HepG2 (cell line): Measurements from ENCODE around the gene PSKH1. TPM values are rescaled to one million over a fixed set of nuclear protein-coding genes. Genes with fewer than 3 reads are reported as not detected.

Experiments
- AGO2 ChIP-seq: fragments of 200-400 bp; formaldehyde crosslinking; optimal IDR thresholded peaks from 2 replicates; pipeline ENCODE3; 2017; ENCODE audit warnings: mild to moderate bottlenecking, low read depth, low read length, moderate library complexity
- EHMT2 ChIP-seq: fragments of 200-600 bp; sonication (generic); IDR thresholded peaks from 2 replicates; pipeline ENCODE4 v1.7.0; 2017; ENCODE audit warnings: antibody characterized with exemption, low read depth, low read length, borderline replicate concordance
- FOXJ3 ChIP-seq: sonication (generic); formaldehyde crosslinking; IDR thresholded peaks from 2 replicates; pipeline ENCODE4 v1.4.0; 2020; ENCODE audit warnings: missing genetic modification reagents, mild to moderate bottlenecking, borderline replicate concordance
- FOXP1 ChIP-seq, 2 experiments: fragments of 450-650 bp in 1 of 2; IDR thresholded peaks; 2 replicates each; pipeline ENCODE4 v1.6.1; 2017 to 2018; ENCODE audit warnings: antibody characterized with exemption in 1 of 2
- FUBP1 ChIP-seq: sonication (generic); formaldehyde crosslinking; IDR thresholded peaks from 2 replicates; pipeline ENCODE4 v1.5.1; 2020; ENCODE audit warnings: missing genetic modification reagents, mild to moderate bottlenecking, borderline replicate concordance
- HIC2 ChIP-seq: sonication (generic); formaldehyde crosslinking; IDR thresholded peaks from 2 replicates; pipeline ENCODE4 v1.9.0; 2022; ENCODE audit warnings: low read depth, missing genetic modification reagents
- JDP2 ChIP-seq: sonication (generic); formaldehyde crosslinking; IDR thresholded peaks from 2 replicates; pipeline ENCODE4 v1.8.1; 2022; ENCODE audit warnings: missing genetic modification reagents, borderline replicate concordance
- MLLT10 ChIP-seq: sonication (generic); formaldehyde crosslinking; IDR thresholded peaks from 2 replicates; pipeline ENCODE4 v1.4.0; 2020; ENCODE audit warnings: missing genetic modification reagents
- PHF5A ChIP-seq: IDR thresholded peaks from one replicate; pipeline ENCODE4 v1.6.1; 2018; ENCODE audit warnings: low read depth, missing genetic modification reagents; ENCODE audit not compliant: unreplicated experiment
- REL ChIP-seq: sonication (generic); formaldehyde crosslinking; conservative IDR thresholded peaks from 2 replicates; pipeline ENCODE4 v1.8.0; 2022; ENCODE audit warnings: mild to moderate bottlenecking, missing genetic modification reagents, moderate library complexity
- SALL1 ChIP-seq: sonication (generic); formaldehyde crosslinking; IDR thresholded peaks from 2 replicates; pipeline ENCODE4 v1.8.0; 2022; ENCODE audit warnings: mild to moderate bottlenecking, missing genetic modification reagents
- ZBTB26 ChIP-seq: IDR thresholded peaks from 2 replicates; pipeline ENCODE4 v1.6.1; 2016; ENCODE audit warnings: missing compliant biosample characterization, missing genetic modification reagents, borderline replicate concordance
- ZNF101 ChIP-seq: sonication (generic); formaldehyde crosslinking; IDR thresholded peaks from 2 replicates; pipeline ENCODE4 v1.4.0; 2020; ENCODE audit warnings: mild to moderate bottlenecking, low read depth, missing genetic modification reagents, borderline replicate concordance
- ZNF138 ChIP-seq: sonication (generic); formaldehyde crosslinking; IDR thresholded peaks from 2 replicates; pipeline ENCODE4 v1.5.0; 2020; ENCODE audit warnings: mild to moderate bottlenecking, low read depth, missing genetic modification reagents
- ZNF160 ChIP-seq: sonication (generic); formaldehyde crosslinking; IDR thresholded peaks from 2 replicates; pipeline ENCODE4 v1.8.0; 2022; ENCODE audit warnings: mild to moderate bottlenecking, inconsistent platforms, missing genetic modification reagents
- ZNF660 ChIP-seq: sonication (generic); formaldehyde crosslinking; IDR thresholded peaks from 2 replicates; pipeline ENCODE4 v1.5.1; 2020; ENCODE audit warnings: mild to moderate bottlenecking, low read depth, missing genetic modification reagents, borderline replicate concordance
- ZNF816 ChIP-seq: sonication (generic); formaldehyde crosslinking; IDR thresholded peaks from 2 replicates; pipeline ENCODE4 v1.8.0; 2022; ENCODE audit warnings: missing genetic modification reagents, mild to moderate bottlenecking, borderline replicate concordance
- ZNF841 ChIP-seq: sonication (generic); formaldehyde crosslinking; IDR thresholded peaks from 2 replicates; pipeline ENCODE4 v1.8.1; 2023; ENCODE audit warnings: missing genetic modification reagents, borderline replicate concordance
- polyA plus RNA-seq, 8 experiments: library from polyadenylated mRNA; depleted of rRNA in 3 of 8; stranded (reverse) in 7 of 8; unstranded in 1 of 8; fragments of >200 nt; fragmentation: Illumina TruSeq in 4 of 8; extraction: Trizol in 4 of 8; gene quantifications; 2 replicates each; pipeline versions ENCODE4 v1.2.1 to v1.2.3, GENCODE V29; 2011 to 2016; ENCODE audit warnings: low read depth in 4 of 8, missing spikeins in 1 of 8, mixed read lengths in 1 of 8; ENCODE audit not compliant: insufficient read depth in 1 of 8
- total RNA-seq, 5 experiments: library from RNA; depleted of rRNA; stranded (reverse); fragments of >200 nt; fragmentation: Illumina TruSeq; extraction: Trizol; gene quantifications; 2 replicates each; pipeline ENCODE4 v1.2.3, GENCODE V29; 2016; ENCODE audit warnings: low read depth in 1 of 5
- TF ChIP-seq, protein P1 (sequence below): sonication (generic); formaldehyde crosslinking; IDR thresholded peaks from 2 replicates; pipeline ENCODE4 v1.4.0; 2020; ENCODE audit warnings: low read depth, missing genetic modification reagents

Gene PSKH1
- total and polyA plus RNA-seq, 2 of the 13 experiments (the other 11 are each of a cell fraction or from before 2014, with no cell fraction given) = 8.4 to 19.1 TPM

- TF ChIP-seq ZBTB26 (CRISPR knock-in tag) = no peak
- no peak for TF ChIP-seq ZNF160 (CRISPR knock-in tag)
- TF ChIP-seq JDP2 (CRISPR knock-in tag) = no peak
- TF ChIP-seq ZNF816 (CRISPR knock-in tag) = no peak
- no peak for TF ChIP-seq ZNF841 (CRISPR knock-in tag)
- no peak for TF ChIP-seq AGO2
- no peak for TF ChIP-seq MLLT10 (CRISPR knock-in tag)
- no peak for TF ChIP-seq PHF5A
- no peak for TF ChIP-seq ZNF660 (CRISPR knock-in tag)
- no peak for TF ChIP-seq HIC2 (CRISPR knock-in tag)
- no peak for TF ChIP-seq FUBP1 (CRISPR knock-in tag)
- TF ChIP-seq ZNF101 (CRISPR knock-in tag) = no peak
- TF ChIP-seq FOXP1 (IDR thresholded peaks at IDR 0.05) = no peak
- no peak for TF ChIP-seq FOXP1 (CRISPR knock-in tag; IDR thresholded peaks at IDR 0.05)
- TF ChIP-seq EHMT2 = no peak
- TF ChIP-seq FOXJ3 = no peak
- TF ChIP-seq, protein P1, sequence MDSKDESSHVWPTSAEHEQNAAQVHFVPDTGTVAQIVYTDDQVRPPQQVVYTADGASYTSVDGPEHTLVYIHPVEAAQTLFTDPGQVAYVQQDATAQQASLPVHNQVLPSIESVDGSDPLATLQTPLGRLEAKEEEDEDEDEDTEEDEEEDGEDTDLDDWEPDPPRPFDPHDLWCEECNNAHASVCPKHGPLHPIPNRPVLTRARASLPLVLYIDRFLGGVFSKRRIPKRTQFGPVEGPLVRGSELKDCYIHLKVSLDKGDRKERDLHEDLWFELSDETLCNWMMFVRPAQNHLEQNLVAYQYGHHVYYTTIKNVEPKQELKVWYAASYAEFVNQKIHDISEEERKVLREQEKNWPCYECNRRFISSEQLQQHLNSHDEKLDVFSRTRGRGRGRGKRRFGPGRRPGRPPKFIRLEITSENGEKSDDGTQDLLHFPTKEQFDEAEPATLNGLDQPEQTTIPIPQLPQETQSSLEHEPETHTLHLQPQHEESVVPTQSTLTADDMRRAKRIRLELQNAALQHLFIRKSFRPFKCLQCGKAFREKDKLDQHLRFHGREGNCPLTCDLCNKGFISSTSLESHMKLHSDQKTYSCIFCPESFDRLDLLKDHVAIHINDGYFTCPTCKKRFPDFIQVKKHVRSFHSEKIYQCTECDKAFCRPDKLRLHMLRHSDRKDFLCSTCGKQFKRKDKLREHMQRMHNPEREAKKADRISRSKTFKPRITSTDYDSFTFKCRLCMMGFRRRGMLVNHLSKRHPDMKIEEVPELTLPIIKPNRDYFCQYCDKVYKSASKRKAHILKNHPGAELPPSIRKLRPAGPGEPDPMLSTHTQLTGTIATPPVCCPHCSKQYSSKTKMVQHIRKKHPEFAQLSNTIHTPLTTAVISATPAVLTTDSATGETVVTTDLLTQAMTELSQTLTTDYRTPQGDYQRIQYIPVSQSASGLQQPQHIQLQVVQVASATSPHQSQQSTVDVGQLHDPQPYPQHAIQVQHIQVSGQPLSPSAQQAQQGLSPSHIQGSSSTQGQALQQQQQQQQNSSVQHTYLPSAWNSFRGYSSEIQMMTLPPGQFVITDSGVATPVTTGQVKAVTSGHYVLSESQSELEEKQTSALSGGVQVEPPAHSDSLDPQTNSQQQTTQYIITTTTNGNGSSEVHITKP (CRISPR knock-in tag) = no peak
- TF ChIP-seq SALL1 (CRISPR knock-in tag) = peak; percentile 27; the same call in 1 of the 2 replicates
- TF ChIP-seq REL (CRISPR knock-in tag) = no peak
- TF ChIP-seq ZNF138 (CRISPR knock-in tag) = no peak; the same call in 1 of the 2 replicates
These were observed 72.9 kb downstream of the PSKH1 start (continued) for GRCh38 chr16:67965668-67966548.
